ENCODE results near the gene CTBP2. TPM values are rescaled to one million over a fixed set of nuclear protein-coding genes. Genes with fewer than 3 reads are reported as not detected.
A peak's percentile ranks its signal among the peaks of the same experiment; 100 is the strongest.

Gene CTBP2
- total RNA-seq, 4 donors from 2014 or later, result 41.8 to 55.9 (median 47.1) TPM

GRCh38 chr10:125008689-125009638, 151.4 kb downstream of the CTBP2 start:
- no peak for DNase-seq
- WGBS, 2 donors, result 58 to 70% methylated on average over 13 to 15 of the region's 22 CpGs
- no peak for TF ChIP-seq POLR2A (IDR thresholded peaks at IDR 0.05)
- TF ChIP-seq CTCF (IDR thresholded peaks at IDR 0.05), result no peak
- Histone ChIP-seq H3K27me3 (no peaks in the 10 kb centered on the region), H3K36me3 (peaks cover 0 to 46% (median 0%) of the 10 kb centered on the region in 3 donors), H3K4me1 (peaks cover 0 to 74% (median 35%) of the 10 kb centered on the region in 3 donors), H3K27ac (peak overlapping the region; percentile 62 to 82 (median 72)), H3K9me3 (no peaks in the 10 kb centered on the region), H3K4me3 (peak overlapping the region in 1 of 4 donors; percentile 39)
- intact Hi-C loops (cut with DNase I), result no loop called here

GRCh38 chr10:125007436-125007835, 152.9 kb downstream of the CTBP2 start:
- DNase-seq, result no peak
- intact Hi-C loops (cut with DNase I), result no loop called here
- Histone ChIP-seq H3K27me3 (no peaks in the 10 kb centered on the region), H3K36me3 (peaks cover 0 to 49% (median 7%) of the 10 kb centered on the region in 3 donors), H3K4me1 (peaks cover 0 to 66% (median 35%) of the 10 kb centered on the region in 3 donors), H3K27ac (peak overlapping the region; percentile 62 to 82 (median 72)), H3K9me3 (no peaks in the 10 kb centered on the region), H3K4me3 (no peak overlapping the region)
- TF ChIP-seq CTCF (IDR thresholded peaks at IDR 0.05) (no peak), POLR2A (IDR thresholded peaks at IDR 0.05) (no peak)
- 56 to 77% methylated on average over 6 of the region's 6 CpGs for WGBS, 2 donors

GRCh38 chr10:125006921-125007426, 153.4 kb downstream of the CTBP2 start:
- peak overlapping the region in 1 of 4 donors; percentile 67 for H3K27ac ChIP-seq
- no peak for TF ChIP-seq CTCF (IDR thresholded peaks at IDR 0.05)
- TF ChIP-seq POLR2A (IDR thresholded peaks at IDR 0.05), result no peak
- peaks cover 0 to 49% (median 11%) of the 10 kb centered on the region in 3 donors for H3K36me3 ChIP-seq
- no peaks in the 10 kb centered on the region for H3K27me3 ChIP-seq
- intact Hi-C loops (cut with DNase I), result no loop called here
- 78 to 82% methylated on average over 14 to 16 of the region's 19 CpGs for WGBS, 2 donors
- peaks cover 0 to 66% (median 32%) of the 10 kb centered on the region in 3 donors for H3K4me1 ChIP-seq
- DNase-seq, result no peak
- no peaks in the 10 kb centered on the region for H3K9me3 ChIP-seq
- no peak overlapping the region for H3K4me3 ChIP-seq

- no peaks in the 10 kb centered on the region for H3K9me3 ChIP-seq
- no peak overlapping the region for H3K27ac ChIP-seq
- H3K4me1 ChIP-seq, result peaks cover 0 to 66% (median 33%) of the 10 kb centered on the region in 3 donors
- DNase-seq, result no peak
- intact Hi-C loops (cut with DNase I), result no loop called here
- H3K36me3 ChIP-seq, result peaks cover 0 to 56% (median 14%) of the 10 kb centered on the region in 3 donors
- no peak overlapping the region for H3K4me3 ChIP-seq
- H3K27me3 ChIP-seq, result no peaks in the 10 kb centered on the region
- TF ChIP-seq POLR2A (IDR thresholded peaks at IDR 0.05) (no peak), CTCF (IDR thresholded peaks at IDR 0.05) (no peak)
- 87 to 100% methylated on average over 1 to 7 of the region's 9 CpGs for WGBS, 2 donors
These were observed 154.1 kb downstream of the CTBP2 start for GRCh38 chr10:125006188-125006680.
